ENCODE results near the gene HAGHL. TPM values are rescaled to one million over a fixed set of nuclear protein-coding genes. Genes with fewer than 3 reads are reported as not detected.
A peak's percentile ranks its signal among the peaks of the same experiment; 100 is the strongest.

HAGHL gene
- total RNA-seq, 1 donor from 2014 or later: 17.7 TPM

GRCh38 chr16:734208-734980 lies 7.5 kb downstream of the HAGHL start:
- Histone ChIP-seq H3K36me3 (ENCODE audit: control insufficient read depth, insufficient read depth, low read length) (peaks cover 2% of the 10 kb centered on the region), H3K4me3 (ENCODE audit: low read depth, low read length) (no peak overlapping the region), H3K27me3 (ENCODE audit: control insufficient read depth, insufficient read depth, low read length) (no peaks in the 10 kb centered on the region)
- no peak for DNase-seq (ENCODE audit: low read depth)
- TF ChIP-seq, protein P1, sequence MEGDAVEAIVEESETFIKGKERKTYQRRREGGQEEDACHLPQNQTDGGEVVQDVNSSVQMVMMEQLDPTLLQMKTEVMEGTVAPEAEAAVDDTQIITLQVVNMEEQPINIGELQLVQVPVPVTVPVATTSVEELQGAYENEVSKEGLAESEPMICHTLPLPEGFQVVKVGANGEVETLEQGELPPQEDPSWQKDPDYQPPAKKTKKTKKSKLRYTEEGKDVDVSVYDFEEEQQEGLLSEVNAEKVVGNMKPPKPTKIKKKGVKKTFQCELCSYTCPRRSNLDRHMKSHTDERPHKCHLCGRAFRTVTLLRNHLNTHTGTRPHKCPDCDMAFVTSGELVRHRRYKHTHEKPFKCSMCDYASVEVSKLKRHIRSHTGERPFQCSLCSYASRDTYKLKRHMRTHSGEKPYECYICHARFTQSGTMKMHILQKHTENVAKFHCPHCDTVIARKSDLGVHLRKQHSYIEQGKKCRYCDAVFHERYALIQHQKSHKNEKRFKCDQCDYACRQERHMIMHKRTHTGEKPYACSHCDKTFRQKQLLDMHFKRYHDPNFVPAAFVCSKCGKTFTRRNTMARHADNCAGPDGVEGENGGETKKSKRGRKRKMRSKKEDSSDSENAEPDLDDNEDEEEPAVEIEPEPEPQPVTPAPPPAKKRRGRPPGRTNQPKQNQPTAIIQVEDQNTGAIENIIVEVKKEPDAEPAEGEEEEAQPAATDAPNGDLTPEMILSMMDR (IDR thresholded peaks at IDR 0.05; ENCODE audit: insufficient read depth, low read length, poor library complexity, severe bottlenecking): peak; percentile 4

GRCh38 chr16:734981-735881 lies 8.3 kb downstream of the HAGHL start:
- DNase-seq (ENCODE audit: low read depth): no peak
- Histone ChIP-seq H3K27me3 (ENCODE audit: control insufficient read depth, insufficient read depth, low read length) (no peaks in the 10 kb centered on the region), H3K36me3 (ENCODE audit: control insufficient read depth, insufficient read depth, low read length) (peaks cover 2% of the 10 kb centered on the region), H3K4me3 (ENCODE audit: low read depth, low read length) (no peak overlapping the region)
- TF ChIP-seq, protein P1 (IDR thresholded peaks at IDR 0.05; ENCODE audit: insufficient read depth, low read length, poor library complexity, severe bottlenecking): no peak

- TF ChIP-seq, protein P1 (IDR thresholded peaks at IDR 0.05; ENCODE audit: insufficient read depth, low read length, poor library complexity, severe bottlenecking): no peak
- Histone ChIP-seq H3K36me3 (ENCODE audit: control insufficient read depth, insufficient read depth, low read length) (peaks cover 2% of the 10 kb centered on the region), H3K4me3 (ENCODE audit: low read depth, low read length) (no peak overlapping the region), H3K27me3 (ENCODE audit: control insufficient read depth, insufficient read depth, low read length) (no peaks in the 10 kb centered on the region)
- DNase-seq (ENCODE audit: low read depth): no peak
These were observed 9.1 kb downstream of the HAGHL start for GRCh38 chr16:735982-736453.

GRCh38 chr16:736936-737481 lies 10.1 kb downstream of the HAGHL start:
- peaks cover 2% of the 10 kb centered on the region for H3K36me3 ChIP-seq (ENCODE audit: control insufficient read depth, insufficient read depth, low read length)
- TF ChIP-seq, protein P1 (IDR thresholded peaks at IDR 0.05; ENCODE audit: insufficient read depth, low read length, poor library complexity, severe bottlenecking): no peak
- DNase-seq (ENCODE audit: low read depth): no peak
- no peaks in the 10 kb centered on the region for H3K27me3 ChIP-seq (ENCODE audit: control insufficient read depth, insufficient read depth, low read length)
- H3K4me3 ChIP-seq (ENCODE audit: low read depth, low read length): no peak overlapping the region

DNA sequence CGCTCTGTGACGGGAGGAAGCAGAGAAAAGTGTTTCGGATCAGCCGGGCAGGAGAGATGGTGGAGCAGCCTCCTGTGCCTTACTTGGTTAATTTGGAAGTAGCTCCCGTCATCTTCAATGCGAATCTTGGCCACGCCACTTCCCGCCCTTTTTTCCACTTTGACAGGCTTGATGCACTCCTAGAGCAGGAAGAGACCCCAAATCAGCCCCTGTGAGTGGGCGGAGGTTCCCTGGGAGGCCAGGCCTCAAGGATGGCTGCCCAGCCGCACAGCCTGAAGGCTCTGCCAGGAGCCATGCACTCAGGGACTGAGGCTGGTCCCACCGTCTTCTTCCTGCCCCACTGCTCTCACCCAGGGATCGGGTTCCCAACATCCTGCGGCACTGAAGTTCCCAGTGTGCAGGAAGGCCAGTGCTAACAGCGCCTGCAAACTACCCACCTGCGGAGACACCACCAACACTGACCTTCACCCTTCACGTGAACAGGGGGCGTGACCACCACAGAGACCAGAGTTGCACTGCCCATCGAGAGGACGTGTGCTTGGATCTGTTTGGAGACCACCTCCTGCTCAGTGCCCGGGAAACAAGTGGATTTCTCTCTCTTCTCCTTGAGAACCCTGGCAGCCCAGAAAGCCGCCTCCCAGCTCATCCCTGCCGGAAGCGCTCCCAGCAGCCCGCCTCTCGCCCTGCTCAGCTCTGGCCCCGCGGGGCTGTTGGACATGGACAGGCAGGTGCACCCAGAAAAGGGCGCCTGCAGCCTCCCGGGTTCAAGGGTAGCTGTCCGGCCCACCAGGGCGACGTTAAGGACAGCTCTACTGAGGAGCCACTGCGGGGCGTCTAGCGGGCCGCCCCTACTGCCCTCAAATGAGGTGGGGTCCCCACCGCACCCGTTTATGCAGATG lies 12.9 kb downstream of the HAGHL start:
- Histone ChIP-seq H3K4me3 (ENCODE audit: low read depth, low read length) (peak overlapping the region; percentile 97), H3K36me3 (ENCODE audit: control insufficient read depth, insufficient read depth, low read length) (no peaks in the 10 kb centered on the region), H3K27me3 (ENCODE audit: control insufficient read depth, insufficient read depth, low read length) (no peaks in the 10 kb centered on the region)
- TF ChIP-seq, protein P1 (IDR thresholded peaks at IDR 0.05; ENCODE audit: insufficient read depth, low read length, poor library complexity, severe bottlenecking): no peak
- DNase-seq (ENCODE audit: low read depth): no peak
